ENCODE results near the gene C3orf62.

- TF ChIP-seq, protein P1, sequence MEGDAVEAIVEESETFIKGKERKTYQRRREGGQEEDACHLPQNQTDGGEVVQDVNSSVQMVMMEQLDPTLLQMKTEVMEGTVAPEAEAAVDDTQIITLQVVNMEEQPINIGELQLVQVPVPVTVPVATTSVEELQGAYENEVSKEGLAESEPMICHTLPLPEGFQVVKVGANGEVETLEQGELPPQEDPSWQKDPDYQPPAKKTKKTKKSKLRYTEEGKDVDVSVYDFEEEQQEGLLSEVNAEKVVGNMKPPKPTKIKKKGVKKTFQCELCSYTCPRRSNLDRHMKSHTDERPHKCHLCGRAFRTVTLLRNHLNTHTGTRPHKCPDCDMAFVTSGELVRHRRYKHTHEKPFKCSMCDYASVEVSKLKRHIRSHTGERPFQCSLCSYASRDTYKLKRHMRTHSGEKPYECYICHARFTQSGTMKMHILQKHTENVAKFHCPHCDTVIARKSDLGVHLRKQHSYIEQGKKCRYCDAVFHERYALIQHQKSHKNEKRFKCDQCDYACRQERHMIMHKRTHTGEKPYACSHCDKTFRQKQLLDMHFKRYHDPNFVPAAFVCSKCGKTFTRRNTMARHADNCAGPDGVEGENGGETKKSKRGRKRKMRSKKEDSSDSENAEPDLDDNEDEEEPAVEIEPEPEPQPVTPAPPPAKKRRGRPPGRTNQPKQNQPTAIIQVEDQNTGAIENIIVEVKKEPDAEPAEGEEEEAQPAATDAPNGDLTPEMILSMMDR (IDR thresholded peaks at IDR 0.05 in 2 of 3, conservative IDR thresholded peaks at IDR 0.05 in 1 of 3; ENCODE audit: borderline replicate concordance in 1 of 3, insufficient read depth in 1 of 3, low read depth in 2 of 3, low read length in 2 of 3) = no peak
- TF ChIP-seq, protein P2, sequence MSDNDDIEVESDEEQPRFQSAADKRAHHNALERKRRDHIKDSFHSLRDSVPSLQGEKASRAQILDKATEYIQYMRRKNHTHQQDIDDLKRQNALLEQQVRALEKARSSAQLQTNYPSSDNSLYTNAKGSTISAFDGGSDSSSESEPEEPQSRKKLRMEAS (IDR thresholded peaks at IDR 0.05) = no peak
- TF ChIP-seq SP1 (IDR thresholded peaks at IDR 0.05; ENCODE audit: low read depth) (no peak), REST (IDR thresholded peaks at IDR 0.05; ENCODE audit: low read depth) (no peak), JUND (IDR thresholded peaks at IDR 0.05) (no peak), CBX3 (IDR thresholded peaks at IDR 0.05; ENCODE audit: low read depth) (no peak), EZH2 (IDR thresholded peaks at IDR 0.05) (no peak), POLR2A (IDR thresholded peaks at IDR 0.05; ENCODE audit: borderline replicate concordance, extremely low read depth, insufficient read depth, insufficient read length) (no peak), SIN3A (IDR thresholded peaks at IDR 0.05; ENCODE audit: low read depth) (no peak), ZBTB33 (IDR thresholded peaks at IDR 0.05; ENCODE audit: extremely low read depth, insufficient replicate concordance, low read length) (no peak), EGR1 (IDR thresholded peaks at IDR 0.05; ENCODE audit: low read depth) (no peak)
Measured at GRCh38 chr3:49253512-49253911, 23.5 kb downstream of the C3orf62 start.
